Activated naive CD4-positive, alpha-beta T cell treated with anti-CD3 and anti-CD28 coated beads, Interleukin-2, amount 50 U/mL, for 16 hours (primary cell): Measurements from ENCODE around the gene LRRC23.
"Not testable (repeated sequence)": the region's sequence is repeated elsewhere in the genome, so short reads cannot be mapped to it uniquely, and the experiment has no call there.

Experiments
- DNase-seq: peaks from one replicate; pipeline ENCODE4 v3.0.0-alpha.2; 2020

Gene LRRC23, protein sequence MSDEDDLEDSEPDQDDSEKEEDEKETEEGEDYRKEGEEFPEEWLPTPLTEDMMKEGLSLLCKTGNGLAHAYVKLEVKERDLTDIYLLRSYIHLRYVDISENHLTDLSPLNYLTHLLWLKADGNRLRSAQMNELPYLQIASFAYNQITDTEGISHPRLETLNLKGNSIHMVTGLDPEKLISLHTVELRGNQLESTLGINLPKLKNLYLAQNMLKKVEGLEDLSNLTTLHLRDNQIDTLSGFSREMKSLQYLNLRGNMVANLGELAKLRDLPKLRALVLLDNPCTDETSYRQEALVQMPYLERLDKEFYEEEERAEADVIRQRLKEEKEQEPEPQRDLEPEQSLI

GRCh38 chr12:6904280-6905276 lies at the start of gene LRRC23:
TSS of gene LRRC23 (plus strand) at chr12:6904822. CDS start at chr12:6905634, 812 bp downstream.
- peak; percentile 96 for DNase-seq

GRCh38 chr12:6855322-6855721 lies 49.3 kb upstream of the LRRC23 start:
- DNase-seq, result no peak

DNA sequence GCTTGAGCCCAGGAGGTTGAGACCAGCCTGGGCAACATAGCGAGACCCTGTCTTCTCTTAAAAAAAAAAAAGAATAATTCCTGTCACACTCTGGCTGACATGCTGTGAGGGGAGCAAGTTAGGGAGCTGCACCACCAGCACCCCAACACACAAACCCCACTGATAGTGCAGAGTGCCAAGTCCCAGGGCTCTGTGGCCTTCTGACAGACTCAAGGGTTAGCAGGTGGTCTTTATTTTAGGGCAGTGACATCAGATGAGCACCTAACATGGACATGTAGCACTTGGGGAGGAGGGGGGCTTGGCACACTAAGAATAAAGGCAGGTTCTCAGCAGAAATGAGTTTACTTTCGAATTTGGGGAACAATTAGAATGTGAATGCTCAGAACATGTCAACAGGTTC lies 45.8 kb upstream of the LRRC23 start:
- no peak for DNase-seq

GRCh38 chr12:6860116-6860515 lies 44.5 kb upstream of the LRRC23 start:
- no peak for DNase-seq

DNA sequence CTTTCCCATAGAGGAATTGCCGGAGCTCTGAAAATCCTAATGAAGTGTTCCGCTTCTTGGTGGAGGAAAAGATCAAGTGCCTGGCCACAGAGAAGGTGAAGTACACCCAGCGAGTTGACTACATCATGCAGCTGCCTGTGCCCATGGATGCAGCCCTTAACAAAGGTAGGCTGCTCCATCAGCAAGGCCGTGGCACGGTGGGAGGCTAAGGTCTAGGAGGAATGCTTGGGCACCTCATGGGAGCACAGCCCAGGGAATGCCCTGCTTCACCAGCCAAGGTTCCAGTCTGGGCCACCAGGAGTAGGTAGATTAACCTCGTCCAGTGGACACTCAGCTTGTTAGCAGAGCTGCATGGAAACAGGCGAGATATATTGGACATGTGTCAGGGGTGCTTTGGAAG lies 43.7 kb upstream of the LRRC23 start:
- DNase-seq, result no peak

DNA sequence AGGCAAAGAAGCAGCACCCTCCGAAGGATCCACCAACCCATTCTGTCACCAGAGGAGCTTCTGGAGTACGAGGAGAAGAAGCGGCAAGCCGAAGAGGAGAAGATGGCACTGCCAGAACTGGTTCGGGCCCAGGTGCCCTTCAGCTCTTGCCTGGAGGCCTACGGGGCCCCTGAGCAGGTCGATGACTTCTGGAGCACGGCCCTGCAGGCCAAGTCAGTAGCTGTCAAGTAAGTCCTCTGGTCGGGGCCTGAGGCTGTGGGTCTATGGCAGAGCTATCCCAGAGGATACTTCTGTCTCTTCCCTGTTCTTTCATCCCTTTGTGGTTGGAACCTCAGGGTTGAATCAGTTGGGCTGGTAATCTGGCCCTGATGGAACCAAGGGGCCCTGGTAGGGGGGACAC lies 43.2 kb upstream of the LRRC23 start:
- no peak for DNase-seq

- DNase-seq, result no peak
Observed at GRCh38 chr12:6863033-6863432, 41.6 kb upstream of the LRRC23 start.

- no peak for DNase-seq
Observed at GRCh38 chr12:6863586-6864321, 40.9 kb upstream of the LRRC23 start.

GRCh38 chr12:6865307-6865706 lies 39.3 kb upstream of the LRRC23 start:
- DNase-seq, result not testable (repeated sequence)

DNA sequence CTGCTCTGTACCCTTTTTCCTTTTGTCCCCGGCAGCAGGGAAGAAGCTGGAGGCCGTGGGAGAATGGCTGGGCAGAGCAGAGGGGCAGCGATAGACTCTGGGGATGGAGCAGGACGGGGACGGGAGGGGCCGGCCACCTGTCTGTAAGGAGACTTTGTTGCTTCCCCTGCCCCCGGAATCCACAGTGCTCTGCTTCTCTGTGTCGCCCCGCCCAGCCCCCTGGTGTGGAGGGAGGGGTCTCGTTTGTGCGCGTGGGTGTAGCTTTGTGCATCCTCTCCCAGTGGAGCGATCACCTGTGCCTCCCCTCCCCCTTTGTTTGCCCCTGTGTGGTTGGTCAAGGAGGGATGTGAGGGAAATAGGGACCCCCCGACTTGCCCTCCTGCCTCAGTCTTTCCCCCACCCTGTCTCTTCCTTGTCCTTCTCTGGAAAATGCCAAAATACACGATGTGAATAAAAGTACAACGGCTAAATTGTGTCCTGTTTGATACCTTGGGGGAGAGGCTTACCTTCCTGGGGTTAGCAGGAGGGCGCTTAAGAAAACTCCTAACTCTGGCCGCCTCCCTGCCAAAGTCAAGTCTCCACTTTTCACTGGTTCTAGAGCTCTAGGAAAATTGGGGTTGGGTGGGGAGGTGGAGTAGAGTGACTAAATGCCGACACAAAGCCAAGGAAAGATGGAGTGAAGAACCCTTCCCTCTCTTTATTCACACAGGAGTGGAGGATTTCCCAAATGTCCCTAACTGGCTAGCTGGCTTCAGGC lies 38.3 kb upstream of the LRRC23 start:
- no peak for DNase-seq

DNA sequence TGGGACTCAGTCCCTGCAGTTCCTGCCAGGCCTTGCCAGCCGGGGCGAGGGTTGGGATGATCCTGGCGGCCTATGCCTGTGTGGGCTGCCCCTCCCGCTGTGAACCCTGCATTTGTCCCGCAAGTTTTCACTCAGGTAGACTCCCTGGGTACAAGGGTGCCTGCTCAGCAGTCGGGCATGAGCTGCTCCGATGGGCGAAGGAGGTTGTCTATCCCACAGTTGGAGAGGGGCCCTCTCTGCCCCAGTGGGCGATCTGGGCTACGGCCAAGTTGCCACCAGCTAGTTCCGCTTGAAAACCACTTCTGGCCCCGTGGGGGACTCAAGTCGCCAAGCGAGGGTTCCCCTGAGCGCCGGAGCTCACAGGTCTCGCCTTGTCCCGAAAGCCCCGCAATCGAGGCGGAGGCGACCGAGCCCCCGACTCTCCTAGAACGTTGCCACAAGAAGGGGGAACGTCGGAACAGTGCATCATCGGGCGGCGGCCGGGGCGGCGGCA lies 37.7 kb upstream of the LRRC23 start:
- no peak for DNase-seq

GRCh38 chr12:6867413-6868210 lies 37.0 kb upstream of the LRRC23 start, which contains the start of gene TPI1:
TSS of gene TPI1 (plus strand) at chr12:6867531. CDS start at chr12:6867567, 36 bp downstream.
- DNase-seq, result peak; percentile 79

DNA sequence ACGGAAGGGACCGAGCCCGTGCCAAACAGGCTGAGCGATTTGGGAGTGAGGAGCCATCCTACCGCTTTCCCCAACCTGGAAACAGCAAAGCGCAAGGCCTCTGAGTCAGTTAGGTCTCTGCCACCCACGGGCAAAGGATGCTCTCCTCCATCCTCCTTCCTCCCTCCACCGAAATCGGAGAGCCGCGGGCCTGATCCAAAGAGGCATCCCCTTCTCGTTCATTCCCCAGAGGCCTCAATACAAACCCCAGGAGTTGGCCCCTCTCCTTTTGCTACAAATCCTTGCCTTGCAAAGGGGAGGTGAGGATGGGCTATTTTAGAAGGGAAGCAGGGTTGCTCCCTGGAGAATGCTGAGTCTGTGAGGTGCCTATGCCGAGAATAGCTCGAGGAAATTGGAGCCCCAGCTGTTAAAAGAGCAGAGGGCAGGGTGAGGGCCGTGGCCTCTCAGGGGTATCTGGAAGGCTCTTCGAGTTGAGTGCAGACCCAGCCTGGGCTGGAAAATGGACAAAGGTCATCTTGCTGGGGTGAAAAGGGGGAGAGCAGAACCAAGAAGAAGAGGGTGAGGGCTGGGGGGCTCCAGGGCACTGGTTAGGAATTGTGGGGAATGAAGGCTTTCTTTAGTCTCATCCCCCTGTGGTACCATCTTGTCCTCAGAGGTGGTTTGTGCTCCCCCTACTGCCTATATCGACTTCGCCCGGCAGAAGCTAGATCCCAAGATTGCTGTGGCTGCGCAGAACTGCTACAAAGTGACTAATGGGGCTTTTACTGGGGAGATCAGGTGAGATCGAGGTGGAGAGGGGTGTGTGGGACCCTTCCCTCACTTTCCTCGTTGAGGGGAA lies 36.2 kb upstream of the LRRC23 start:
- DNase-seq, result no peak

- DNase-seq, result peak; percentile 83
Observed at GRCh38 chr12:6869049-6870021, 35.3 kb upstream of the LRRC23 start.

DNA sequence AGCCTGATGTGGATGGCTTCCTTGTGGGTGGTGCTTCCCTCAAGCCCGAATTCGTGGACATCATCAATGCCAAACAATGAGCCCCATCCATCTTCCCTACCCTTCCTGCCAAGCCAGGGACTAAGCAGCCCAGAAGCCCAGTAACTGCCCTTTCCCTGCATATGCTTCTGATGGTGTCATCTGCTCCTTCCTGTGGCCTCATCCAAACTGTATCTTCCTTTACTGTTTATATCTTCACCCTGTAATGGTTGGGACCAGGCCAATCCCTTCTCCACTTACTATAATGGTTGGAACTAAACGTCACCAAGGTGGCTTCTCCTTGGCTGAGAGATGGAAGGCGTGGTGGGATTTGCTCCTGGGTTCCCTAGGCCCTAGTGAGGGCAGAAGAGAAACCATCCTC lies 34.3 kb upstream of the LRRC23 start:
- DNase-seq, result not testable (repeated sequence)

DNA sequence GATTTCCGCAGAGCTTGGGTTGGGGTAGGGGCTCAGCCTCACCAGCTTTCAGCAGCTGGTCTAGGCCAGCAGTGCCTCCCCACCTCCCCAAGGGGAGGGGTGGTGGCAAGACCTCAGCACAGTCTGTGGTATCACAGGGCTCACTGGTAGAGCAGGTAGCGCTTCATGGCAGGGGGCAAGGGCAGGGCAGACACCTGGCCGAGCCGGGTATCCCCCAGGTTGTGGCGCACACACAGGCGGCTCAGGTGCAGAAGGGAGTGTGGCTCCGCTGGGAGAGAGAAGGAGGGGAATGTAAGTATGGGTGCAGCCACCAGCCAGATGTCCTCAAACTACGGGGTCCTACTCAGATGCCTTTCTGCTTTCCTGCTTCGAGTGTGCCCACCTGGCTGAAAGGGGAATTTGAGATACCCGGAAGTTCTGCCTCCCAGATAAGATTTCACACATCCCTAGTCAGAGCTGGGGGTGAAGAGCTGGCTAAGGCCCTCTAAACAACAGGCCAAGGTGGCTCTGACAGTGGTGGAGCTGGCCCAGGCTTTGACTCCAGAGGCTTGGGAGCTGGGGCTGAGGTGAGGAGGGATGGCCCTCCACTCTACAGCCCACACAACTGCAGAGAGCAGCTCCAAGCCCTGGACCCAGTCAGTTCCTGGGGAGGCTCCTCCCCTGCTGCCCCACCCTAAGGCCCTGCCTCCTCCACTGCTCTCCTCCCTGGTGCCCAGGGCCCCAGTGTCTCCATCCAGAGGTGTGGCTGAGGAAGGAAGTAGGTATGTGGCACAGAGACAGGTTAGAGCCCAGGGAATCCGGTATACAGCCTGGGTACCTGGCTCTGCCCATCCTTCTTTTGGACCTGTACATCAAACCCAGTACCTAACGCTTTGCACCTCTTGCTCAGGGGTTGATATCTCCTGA lies 33.3 kb upstream of the LRRC23 start:
- DNase-seq, result no peak
